ENCODE results near the gene ACBD3.

The ACBD3 gene

GRCh38 chr1:226149806-226150205 lies 36.7 kb downstream of the ACBD3 start:
- TF ChIP-seq CTCF (IDR thresholded peaks at IDR 0.05; ENCODE audit: borderline replicate concordance, extremely low read depth, low read length, poor library complexity, severe bottlenecking): no peak
- no peak for TF ChIP-seq EZH2 (IDR thresholded peaks at IDR 0.05; ENCODE audit: borderline replicate concordance, low read depth, low read length, severe bottlenecking)
- H3K4me1 ChIP-seq (ENCODE audit: insufficient read depth, low read length): no peaks in the 10 kb centered on the region
- 0 out of 2 replicates have a peak, but pooled peaks cover 3% of the 10 kb centered on the region for H4K20me1 ChIP-seq (ENCODE audit: insufficient read depth, low read length)
- H3K79me2 ChIP-seq (ENCODE audit: insufficient read depth, low read length): no peaks in the 10 kb centered on the region
- DNase-seq (no peak), ATAC-seq (ENCODE audit: insufficient read depth, low read depth) (no peak)
- no peak overlapping the region for H2AFZ ChIP-seq (ENCODE audit: low read depth, low read length)
- no peak overlapping the region for H3K4me2 ChIP-seq (ENCODE audit: insufficient read depth, low read length)
- H3K9ac ChIP-seq (ENCODE audit: low read depth, low read length): no peak overlapping the region
- no peak overlapping the region for H3K27ac ChIP-seq (ENCODE audit: low read length)
- no peaks in the 10 kb centered on the region for H3K27me3 ChIP-seq (ENCODE audit: insufficient read depth, low read length, poor library complexity)
- no peaks in the 10 kb centered on the region for H3K9me3 ChIP-seq (ENCODE audit: insufficient read depth, low read length, severe bottlenecking)
- H3K4me3 ChIP-seq (ENCODE audit: low read depth in 1 of 2, low read length in 2 of 2): no peak overlapping the region
- peaks cover 82% of the 10 kb centered on the region for H3K36me3 ChIP-seq (ENCODE audit: insufficient read depth, low read length)

GRCh38 chr1:226148121-226148648 lies 38.4 kb downstream of the ACBD3 start:
- no peak overlapping the region for H3K4me3 ChIP-seq (ENCODE audit: low read depth in 1 of 2, low read length in 2 of 2)
- H3K4me1 ChIP-seq (ENCODE audit: insufficient read depth, low read length): no peaks in the 10 kb centered on the region
- no peaks in the 10 kb centered on the region for H3K9me3 ChIP-seq (ENCODE audit: insufficient read depth, low read length, severe bottlenecking)
- DNase-seq (no peak), ATAC-seq (ENCODE audit: insufficient read depth, low read depth) (no peak)
- peaks cover 77% of the 10 kb centered on the region for H3K36me3 ChIP-seq (ENCODE audit: insufficient read depth, low read length)
- TF ChIP-seq CTCF (IDR thresholded peaks at IDR 0.05; ENCODE audit: borderline replicate concordance, extremely low read depth, low read length, poor library complexity, severe bottlenecking): no peak
- TF ChIP-seq EZH2 (IDR thresholded peaks at IDR 0.05; ENCODE audit: borderline replicate concordance, low read depth, low read length, severe bottlenecking): no peak
- H4K20me1 ChIP-seq (ENCODE audit: insufficient read depth, low read length): 0 out of 2 replicates have a peak, but pooled peaks cover 3% of the 10 kb centered on the region
- no peaks in the 10 kb centered on the region for H3K79me2 ChIP-seq (ENCODE audit: insufficient read depth, low read length)
- no peak overlapping the region for H3K9ac ChIP-seq (ENCODE audit: low read depth, low read length)
- H3K27ac ChIP-seq (ENCODE audit: low read length): no peak overlapping the region
- H2AFZ ChIP-seq (ENCODE audit: low read depth, low read length): no peak overlapping the region
- no peaks in the 10 kb centered on the region for H3K27me3 ChIP-seq (ENCODE audit: insufficient read depth, low read length, poor library complexity)
- no peak overlapping the region for H3K4me2 ChIP-seq (ENCODE audit: insufficient read depth, low read length)

GRCh38 chr1:226144045-226144444 lies 42.5 kb downstream of the ACBD3 start:
- Histone ChIP-seq H3K36me3 (ENCODE audit: insufficient read depth, low read length) (peaks cover 44% of the 10 kb centered on the region), H2AFZ (ENCODE audit: low read depth, low read length) (no peak overlapping the region), H3K79me2 (ENCODE audit: insufficient read depth, low read length) (no peaks in the 10 kb centered on the region), H3K4me3 (ENCODE audit: low read depth in 1 of 2, low read length in 2 of 2) (no peak overlapping the region), H4K20me1 (ENCODE audit: insufficient read depth, low read length) (0 out of 2 replicates have a peak, but pooled peaks cover 3% of the 10 kb centered on the region), H3K27ac (ENCODE audit: low read length) (no peak overlapping the region), H3K27me3 (ENCODE audit: insufficient read depth, low read length, poor library complexity) (no peaks in the 10 kb centered on the region), H3K9ac (ENCODE audit: low read depth, low read length) (no peak overlapping the region), H3K4me2 (ENCODE audit: insufficient read depth, low read length) (no peak overlapping the region), H3K9me3 (ENCODE audit: insufficient read depth, low read length, severe bottlenecking) (no peaks in the 10 kb centered on the region), H3K4me1 (ENCODE audit: insufficient read depth, low read length) (no peaks in the 10 kb centered on the region)
- TF ChIP-seq EZH2 (IDR thresholded peaks at IDR 0.05; ENCODE audit: borderline replicate concordance, low read depth, low read length, severe bottlenecking) (no peak), CTCF (IDR thresholded peaks at IDR 0.05; ENCODE audit: borderline replicate concordance, extremely low read depth, low read length, poor library complexity, severe bottlenecking) (no peak)
- ATAC-seq (ENCODE audit: insufficient read depth, low read depth) (no peak), DNase-seq (no peak)
